ENCODE results near the gene NHS. TPM values are rescaled to one million over a fixed set of nuclear protein-coding genes. Genes with fewer than 3 reads are reported as not detected.
A peak's percentile ranks its signal among the peaks of the same experiment; 100 is the strongest.

The NHS gene
- total RNA-seq, 2 donors from 2014 or later = under 0.01 to 1.3 TPM

GRCh38 chrX:17732138-17732783, 357.3 kb downstream of the NHS start:
- H3K27me3 ChIP-seq = no peaks in the 10 kb centered on the region
- DNase-seq (no peak), ATAC-seq (no peak)
- WGBS, 2 donors = 63 to 86% methylated on average over 2 to 11 of the region's 16 CpGs
- intact Hi-C loops (cut with DNase I) = no loop called here
- H3K4me1 ChIP-seq = no peaks in the 10 kb centered on the region
- H3K4me3 ChIP-seq = no peak overlapping the region
- H3K36me3 ChIP-seq (replicated peaks in 1 of 2; ENCODE audit: insufficient read depth in 1 of 2, low read depth in 2 of 2) = no peaks in the 10 kb centered on the region
- H3K9me3 ChIP-seq = no peaks in the 10 kb centered on the region
- no peak for TF ChIP-seq POLR2A (IDR thresholded peaks at IDR 0.05)
- no peak for TF ChIP-seq CTCF (IDR thresholded peaks at IDR 0.05)
- H3K27ac ChIP-seq = no peak overlapping the region

- intact Hi-C loops (cut with DNase I) = no loop called here
- H3K36me3 ChIP-seq (replicated peaks in 1 of 2; ENCODE audit: insufficient read depth in 1 of 2, low read depth in 2 of 2) = no peaks in the 10 kb centered on the region
- DNase-seq = no peak
- H3K27me3 ChIP-seq = no peaks in the 10 kb centered on the region
- H3K27ac ChIP-seq = peak overlapping the region in 2 of 4 donors; percentile 62 to 94
- WGBS, 2 donors = 11 to 22% methylated on average over 5 of the region's 5 CpGs
- peaks cover 4% of the 10 kb centered on the region for H3K4me1 ChIP-seq
- ATAC-seq = no peak
- H3K9me3 ChIP-seq = no peaks in the 10 kb centered on the region
- TF ChIP-seq CTCF (IDR thresholded peaks at IDR 0.05) = no peak
- no peak for TF ChIP-seq POLR2A (IDR thresholded peaks at IDR 0.05)
- no peak overlapping the region for H3K4me3 ChIP-seq
Measured at GRCh38 chrX:17735406-17735805, 360.4 kb downstream of the NHS start.

- H3K27me3 ChIP-seq = no peaks in the 10 kb centered on the region
- 65 to 73% methylated on average over 3 to 4 of the region's 5 CpGs for WGBS, 2 donors
- peak overlapping the region in 1 of 2 donors; percentile 10 for H3K4me3 ChIP-seq
- peaks cover 4% of the 10 kb centered on the region for H3K4me1 ChIP-seq
- TF ChIP-seq POLR2A (IDR thresholded peaks at IDR 0.05) (no peak), CTCF (IDR thresholded peaks at IDR 0.05) (no peak)
- intact Hi-C loops (cut with DNase I) = no loop called here
- DNase-seq (no peak), ATAC-seq (no peak)
- H3K27ac ChIP-seq = peak overlapping the region; percentile 41 to 94 (median 72)
- no peaks in the 10 kb centered on the region for H3K9me3 ChIP-seq
- H3K36me3 ChIP-seq (replicated peaks in 1 of 2; ENCODE audit: insufficient read depth in 1 of 2, low read depth in 2 of 2) = no peaks in the 10 kb centered on the region
Measured at GRCh38 chrX:17736478-17736855, 361.5 kb downstream of the NHS start.

GRCh38 chrX:17736856-17737709, 362.1 kb downstream of the NHS start, which contains the start of gene SCML1:
Gene SCML1 (plus strand): TSS chrX:17737493. CDS start chrX:17744187, 6,694 bp downstream.
- intact Hi-C loops (cut with DNase I) = no loop called here
- TF ChIP-seq POLR2A (IDR thresholded peaks at IDR 0.05) (peak; percentile 29 to 74 (median 68)), CTCF (IDR thresholded peaks at IDR 0.05) (no peak)
- Histone ChIP-seq H3K27me3 (no peaks in the 10 kb centered on the region), H3K4me1 (peaks cover 4% of the 10 kb centered on the region), H3K27ac (peak within 1 kb of the TSS; percentile 66 to 94 (median 86)), H3K4me3 (peak within 1 kb of the TSS in 1 of 2 donors; percentile 15), H3K36me3 (replicated peaks in 1 of 2; ENCODE audit: insufficient read depth in 1 of 2, low read depth in 2 of 2) (no peaks in the 10 kb centered on the region), H3K9me3 (no peaks in the 10 kb centered on the region)
- DNase-seq (peak; percentile 98 to 99 (median 99)), ATAC-seq (peak; percentile 93)
- WGBS, 2 donors = 0 to 1% methylated on average over 7 to 47 of the region's 67 CpGs

Measured in body of pancreas (tissue), 4 donors.